ENCODE measurements around the gene SFXN5.

The SFXN5 gene

DNA sequence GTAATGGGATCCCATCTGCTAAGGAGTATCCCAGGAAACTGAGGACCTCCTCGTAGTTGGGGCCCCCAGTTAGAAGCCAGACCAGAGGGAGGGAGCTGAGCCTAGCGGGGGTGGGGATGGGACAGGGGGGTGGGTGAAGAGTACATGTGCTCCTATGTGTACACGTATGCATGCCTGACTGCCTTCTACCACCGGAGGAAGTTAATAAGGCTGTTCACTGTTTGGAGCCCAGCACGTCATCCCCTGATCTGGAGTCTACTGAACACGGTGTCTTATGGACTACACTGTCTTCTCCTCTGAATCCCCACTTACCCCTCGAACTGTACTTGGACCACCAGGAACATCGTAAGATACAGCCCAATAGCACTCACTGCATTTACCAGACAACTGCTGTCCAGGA, 68.5 kb downstream of the SFXN5 start:
- TF ChIP-seq, protein P1, sequence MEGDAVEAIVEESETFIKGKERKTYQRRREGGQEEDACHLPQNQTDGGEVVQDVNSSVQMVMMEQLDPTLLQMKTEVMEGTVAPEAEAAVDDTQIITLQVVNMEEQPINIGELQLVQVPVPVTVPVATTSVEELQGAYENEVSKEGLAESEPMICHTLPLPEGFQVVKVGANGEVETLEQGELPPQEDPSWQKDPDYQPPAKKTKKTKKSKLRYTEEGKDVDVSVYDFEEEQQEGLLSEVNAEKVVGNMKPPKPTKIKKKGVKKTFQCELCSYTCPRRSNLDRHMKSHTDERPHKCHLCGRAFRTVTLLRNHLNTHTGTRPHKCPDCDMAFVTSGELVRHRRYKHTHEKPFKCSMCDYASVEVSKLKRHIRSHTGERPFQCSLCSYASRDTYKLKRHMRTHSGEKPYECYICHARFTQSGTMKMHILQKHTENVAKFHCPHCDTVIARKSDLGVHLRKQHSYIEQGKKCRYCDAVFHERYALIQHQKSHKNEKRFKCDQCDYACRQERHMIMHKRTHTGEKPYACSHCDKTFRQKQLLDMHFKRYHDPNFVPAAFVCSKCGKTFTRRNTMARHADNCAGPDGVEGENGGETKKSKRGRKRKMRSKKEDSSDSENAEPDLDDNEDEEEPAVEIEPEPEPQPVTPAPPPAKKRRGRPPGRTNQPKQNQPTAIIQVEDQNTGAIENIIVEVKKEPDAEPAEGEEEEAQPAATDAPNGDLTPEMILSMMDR (conservative IDR thresholded peaks at IDR 0.05; ENCODE audit: low read depth, low read length), result no peak
- no peaks in the 10 kb centered on the region for H3K27me3 ChIP-seq (ENCODE audit: insufficient read depth, low read depth)
- no peaks in the 10 kb centered on the region for H4K20me1 ChIP-seq (ENCODE audit: insufficient read depth)
- H2AFZ ChIP-seq (ENCODE audit: low read depth), result no peak overlapping the region
- no peak overlapping the region for H3K9ac ChIP-seq
- no peaks in the 10 kb centered on the region for H3K36me3 ChIP-seq (ENCODE audit: insufficient read depth)
- no peak overlapping the region for H3K4me3 ChIP-seq (IDR thresholded peaks at IDR 0.05; ENCODE audit: insufficient read depth, low read depth, low read length)
- no peak overlapping the region for H3K4me2 ChIP-seq
- H3K27ac ChIP-seq, result no peak overlapping the region
- no peaks in the 10 kb centered on the region for H3K79me2 ChIP-seq (ENCODE audit: insufficient read depth, low read depth)
- H3K4me1 ChIP-seq (ENCODE audit: low read depth, poor library complexity, severe bottlenecking), result no peaks in the 10 kb centered on the region

- H3K4me1 ChIP-seq (ENCODE audit: low read depth, poor library complexity, severe bottlenecking), result no peaks in the 10 kb centered on the region
- H3K79me2 ChIP-seq (ENCODE audit: insufficient read depth, low read depth), result no peaks in the 10 kb centered on the region
- TF ChIP-seq, protein P1 (conservative IDR thresholded peaks at IDR 0.05; ENCODE audit: low read depth, low read length), result no peak
- no peak overlapping the region for H3K4me3 ChIP-seq (IDR thresholded peaks at IDR 0.05; ENCODE audit: insufficient read depth, low read depth, low read length)
- no peak overlapping the region for H2AFZ ChIP-seq (ENCODE audit: low read depth)
- H4K20me1 ChIP-seq (ENCODE audit: insufficient read depth), result no peaks in the 10 kb centered on the region
- no peak overlapping the region for H3K9ac ChIP-seq
- H3K27ac ChIP-seq, result no peak overlapping the region
- no peaks in the 10 kb centered on the region for H3K36me3 ChIP-seq (ENCODE audit: insufficient read depth)
- no peaks in the 10 kb centered on the region for H3K27me3 ChIP-seq (ENCODE audit: insufficient read depth, low read depth)
- no peak overlapping the region for H3K4me2 ChIP-seq
Observed at GRCh38 chr2:73000808-73001570, 70.5 kb downstream of the SFXN5 start.

GRCh38 chr2:72999729-73000725, 71.5 kb downstream of the SFXN5 start:
- Histone ChIP-seq H3K79me2 (ENCODE audit: insufficient read depth, low read depth) (no peaks in the 10 kb centered on the region), H2AFZ (ENCODE audit: low read depth) (no peak overlapping the region), H3K36me3 (ENCODE audit: insufficient read depth) (no peaks in the 10 kb centered on the region), H3K4me3 (IDR thresholded peaks at IDR 0.05; ENCODE audit: insufficient read depth, low read depth, low read length) (no peak overlapping the region), H3K4me1 (ENCODE audit: low read depth, poor library complexity, severe bottlenecking) (no peaks in the 10 kb centered on the region), H3K4me2 (no peak overlapping the region), H3K27ac (no peak overlapping the region), H3K27me3 (ENCODE audit: insufficient read depth, low read depth) (no peaks in the 10 kb centered on the region), H4K20me1 (ENCODE audit: insufficient read depth) (no peaks in the 10 kb centered on the region), H3K9ac (no peak overlapping the region)
- TF ChIP-seq, protein P1 (conservative IDR thresholded peaks at IDR 0.05; ENCODE audit: low read depth, low read length), result no peak

DNA sequence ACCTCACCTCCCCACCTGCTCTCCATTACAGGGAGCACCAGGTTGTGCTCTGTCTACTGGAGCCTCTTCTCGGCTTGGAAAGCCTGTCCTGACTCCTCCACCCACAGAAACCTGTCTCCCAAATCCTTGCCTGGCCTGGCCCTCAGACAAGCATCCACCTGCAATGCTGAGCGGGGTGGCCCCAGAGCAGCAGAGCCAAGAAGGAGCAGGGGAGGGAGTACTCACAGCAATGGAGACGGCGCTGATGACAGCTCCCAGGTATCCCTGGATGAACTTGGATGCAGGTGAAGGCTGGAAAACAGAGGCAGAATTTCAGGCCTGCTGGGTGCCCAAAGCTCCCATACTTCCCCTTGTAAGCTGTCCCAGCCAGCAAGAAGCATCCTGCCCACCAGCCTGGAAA, 72.8 kb downstream of the SFXN5 start:
- Histone ChIP-seq H3K27me3 (ENCODE audit: insufficient read depth, low read depth) (no peaks in the 10 kb centered on the region), H3K4me1 (ENCODE audit: low read depth, poor library complexity, severe bottlenecking) (no peaks in the 10 kb centered on the region), H3K27ac (no peak overlapping the region), H2AFZ (ENCODE audit: low read depth) (no peak overlapping the region), H4K20me1 (ENCODE audit: insufficient read depth) (no peaks in the 10 kb centered on the region), H3K4me3 (IDR thresholded peaks at IDR 0.05; ENCODE audit: insufficient read depth, low read depth, low read length) (no peak overlapping the region), H3K36me3 (ENCODE audit: insufficient read depth) (no peaks in the 10 kb centered on the region), H3K79me2 (ENCODE audit: insufficient read depth, low read depth) (no peaks in the 10 kb centered on the region), H3K4me2 (no peak overlapping the region), H3K9ac (no peak overlapping the region)
- TF ChIP-seq, protein P1 (conservative IDR thresholded peaks at IDR 0.05; ENCODE audit: low read depth, low read length), result no peak

Measured in KMS-11 (cell line).